ENCODE data around the gene KIF16B. TPM values are rescaled to one million over a fixed set of nuclear protein-coding genes. Genes with fewer than 3 reads are reported as not detected.

The KIF16B gene
- total RNA-seq, 3 donors from 2014 or later: 23.8 to 47.9 (median 36.9) TPM

- H3K27ac ChIP-seq: no peak overlapping the region
- no peak for DNase-seq (ENCODE audit: low spot score in 2 of 2)
- H3K27me3 ChIP-seq: no peaks in the 10 kb centered on the region
- intact Hi-C loops (cut with DNase I; ENCODE audit: low total_unique reads): no loop called here
- TF ChIP-seq CTCF (IDR thresholded peaks at IDR 0.05) (no peak), POLR2AphosphoS5 (IDR thresholded peaks at IDR 0.05) (no peak), POLR2A (IDR thresholded peaks at IDR 0.05) (no peak)
- H3K36me3 ChIP-seq: no peaks in the 10 kb centered on the region
- H3K9me3 ChIP-seq: peaks cover 0 to 25% of the 10 kb centered on the region in 2 donors
- no peak overlapping the region for H3K4me3 ChIP-seq
- H3K4me1 ChIP-seq: no peaks in the 10 kb centered on the region
Measured at GRCh38 chr20:16267526-16267925, 305.7 kb downstream of the KIF16B start.

- intact Hi-C loops (cut with DNase I; ENCODE audit: low total_unique reads): no loop called here
- H3K27ac ChIP-seq: no peak overlapping the region
- H3K9me3 ChIP-seq: peaks cover 0 to 25% of the 10 kb centered on the region in 2 donors
- no peaks in the 10 kb centered on the region for H3K36me3 ChIP-seq
- no peaks in the 10 kb centered on the region for H3K4me1 ChIP-seq
- no peak for DNase-seq (ENCODE audit: low spot score in 2 of 2)
- no peak overlapping the region for H3K4me3 ChIP-seq
- TF ChIP-seq POLR2A (IDR thresholded peaks at IDR 0.05): no peak
- no peak for TF ChIP-seq CTCF (IDR thresholded peaks at IDR 0.05)
- TF ChIP-seq POLR2AphosphoS5 (IDR thresholded peaks at IDR 0.05): no peak
- no peaks in the 10 kb centered on the region for H3K27me3 ChIP-seq
Measured at GRCh38 chr20:16265334-16265733, 307.9 kb downstream of the KIF16B start.

GRCh38 chr20:16263582-16263981 is 309.7 kb downstream of the KIF16B start:
- Histone ChIP-seq H3K27ac (no peak overlapping the region), H3K4me3 (no peak overlapping the region), H3K36me3 (no peaks in the 10 kb centered on the region), H3K4me1 (no peaks in the 10 kb centered on the region), H3K27me3 (no peaks in the 10 kb centered on the region), H3K9me3 (peaks cover 0 to 25% of the 10 kb centered on the region in 2 donors)
- DNase-seq (ENCODE audit: low spot score in 2 of 2): no peak
- intact Hi-C loops (cut with DNase I; ENCODE audit: low total_unique reads): no loop called here
- no peak for TF ChIP-seq CTCF (IDR thresholded peaks at IDR 0.05)
- TF ChIP-seq POLR2A (IDR thresholded peaks at IDR 0.05): no peak
- TF ChIP-seq POLR2AphosphoS5 (IDR thresholded peaks at IDR 0.05): no peak

- no peak for DNase-seq (ENCODE audit: low spot score in 2 of 2)
- Histone ChIP-seq H3K36me3 (no peaks in the 10 kb centered on the region), H3K27me3 (no peaks in the 10 kb centered on the region), H3K4me3 (no peak overlapping the region), H3K9me3 (peaks cover 0 to 22% of the 10 kb centered on the region in 2 donors), H3K27ac (no peak overlapping the region), H3K4me1 (no peaks in the 10 kb centered on the region)
- TF ChIP-seq POLR2AphosphoS5 (IDR thresholded peaks at IDR 0.05): no peak
- TF ChIP-seq CTCF (IDR thresholded peaks at IDR 0.05): no peak
- TF ChIP-seq POLR2A (IDR thresholded peaks at IDR 0.05): no peak
- intact Hi-C loops (cut with DNase I; ENCODE audit: low total_unique reads): no loop called here
Measured at GRCh38 chr20:16262594-16262993, 310.7 kb downstream of the KIF16B start.

GRCh38 chr20:16261733-16262273 is 311.4 kb downstream of the KIF16B start:
- H3K9me3 ChIP-seq: peaks cover 0 to 15% of the 10 kb centered on the region in 2 donors
- H3K4me3 ChIP-seq: no peak overlapping the region
- TF ChIP-seq POLR2AphosphoS5 (IDR thresholded peaks at IDR 0.05): no peak
- no peak for TF ChIP-seq POLR2A (IDR thresholded peaks at IDR 0.05)
- intact Hi-C loops (cut with DNase I; ENCODE audit: low total_unique reads): no loop called here
- H3K4me1 ChIP-seq: no peaks in the 10 kb centered on the region
- no peak overlapping the region for H3K27ac ChIP-seq
- H3K36me3 ChIP-seq: no peaks in the 10 kb centered on the region
- no peak for DNase-seq (ENCODE audit: low spot score in 2 of 2)
- no peaks in the 10 kb centered on the region for H3K27me3 ChIP-seq

All from breast epithelium (tissue), 4 donors.